HEK293 (cell line): ENCODE results near the gene B4GALT5.
A peak's percentile ranks its signal among the peaks of the same experiment; 100 is the strongest.

Experiments used
- ATF2 ChIP-seq: fragments of 450-650 bp; formaldehyde crosslinking; IDR thresholded peaks from 2 replicates; pipeline ENCODE4 v1.5.1; 2016; ENCODE audit warnings: missing biosample characterization, missing genetic modification characterization, low read depth
- OSR2 ChIP-seq: fragments of 450-650 bp; formaldehyde crosslinking; IDR thresholded peaks from 2 replicates; pipeline ENCODE4 v1.5.1; 2016; ENCODE audit warnings: missing biosample characterization, missing genetic modification characterization
- OVOL3 ChIP-seq: fragments of 450-650 bp; formaldehyde crosslinking; IDR thresholded peaks from 2 replicates; pipeline ENCODE4 v1.5.1; 2016; ENCODE audit warnings: missing biosample characterization, missing genetic modification characterization
- PBX3 ChIP-seq: sonication (generic); formaldehyde crosslinking; IDR thresholded peaks from 2 replicates; pipeline ENCODE4 v1.8.1; 2022; ENCODE audit warnings: mild to moderate bottlenecking, moderate library complexity, missing genetic modification reagents
- PRDM4 ChIP-seq: fragments of 450-650 bp; formaldehyde crosslinking; IDR thresholded peaks from 2 replicates; pipeline ENCODE4 v1.5.1; 2017; ENCODE audit warnings: missing biosample characterization, missing genetic modification characterization
- REPIN1 ChIP-seq: fragments of 450-650 bp; formaldehyde crosslinking; IDR thresholded peaks from 2 replicates; pipeline ENCODE4 v1.5.1; 2017; ENCODE audit warnings: missing biosample characterization, missing genetic modification characterization, low read depth
- REST ChIP-seq: fragments of 450-650 bp; formaldehyde crosslinking; IDR thresholded peaks from 2 replicates; pipeline ENCODE4 v1.5.1; 2016; ENCODE audit warnings: missing biosample characterization, missing genetic modification characterization
- SCRT1 ChIP-seq: fragments of 450-650 bp; formaldehyde crosslinking; IDR thresholded peaks from 2 replicates; pipeline ENCODE4 v1.5.1; 2016; ENCODE audit warnings: missing biosample characterization, missing genetic modification characterization, borderline replicate concordance
- SP7 ChIP-seq: fragments of 450-650 bp; formaldehyde crosslinking; IDR thresholded peaks from 2 replicates; pipeline ENCODE4 v1.5.1; 2016; ENCODE audit warnings: missing biosample characterization, missing genetic modification characterization
- ZBTB17 ChIP-seq: fragments of 450-650 bp; formaldehyde crosslinking; IDR thresholded peaks from 2 replicates; pipeline ENCODE4 v1.5.1; 2016; ENCODE audit warnings: missing biosample characterization, missing genetic modification characterization
- ZBTB8A ChIP-seq: fragments of 450-650 bp; formaldehyde crosslinking; IDR thresholded peaks from 2 replicates; pipeline ENCODE4 v1.5.1; 2016; ENCODE audit warnings: missing biosample characterization, missing genetic modification characterization
- ZNF148 ChIP-seq: fragments of 450-650 bp; formaldehyde crosslinking; IDR thresholded peaks from 2 replicates; pipeline ENCODE4 v1.5.0; 2017; ENCODE audit warnings: missing biosample characterization, missing genetic modification characterization, borderline replicate concordance
- ZNF157 ChIP-seq: fragments of 450-650 bp; formaldehyde crosslinking; IDR thresholded peaks from 2 replicates; pipeline ENCODE4 v1.5.1; 2016; ENCODE audit warnings: missing biosample characterization, missing genetic modification characterization
- ZNF169 ChIP-seq: fragments of 450-650 bp; formaldehyde crosslinking; IDR thresholded peaks from 2 replicates; pipeline ENCODE4 v1.5.1; 2016; ENCODE audit warnings: missing biosample characterization, missing genetic modification characterization
- ZNF18 ChIP-seq: fragments of 450-650 bp; formaldehyde crosslinking; IDR thresholded peaks from 2 replicates; pipeline ENCODE4 v1.5.1; 2016; ENCODE audit warnings: missing biosample characterization, missing genetic modification characterization
- ZNF19 ChIP-seq: fragments of 450-650 bp; formaldehyde crosslinking; IDR thresholded peaks from 2 replicates; pipeline ENCODE4; 2016; ENCODE audit warnings: missing biosample characterization, missing genetic modification characterization, low read depth
- ZNF292 ChIP-seq: fragments of 450-650 bp; formaldehyde crosslinking; IDR thresholded peaks from 2 replicates; pipeline ENCODE4 v1.5.1; 2016; ENCODE audit warnings: low read depth, missing biosample characterization, missing genetic modification characterization, borderline replicate concordance
- ZNF335 ChIP-seq: fragments of 450-650 bp; formaldehyde crosslinking; conservative IDR thresholded peaks from 2 replicates; pipeline ENCODE4 v1.5.1; 2016; ENCODE audit warnings: missing biosample characterization, missing genetic modification characterization
- ZNF433 ChIP-seq: fragments of 450-650 bp; formaldehyde crosslinking; IDR thresholded peaks from 2 replicates; pipeline ENCODE4 v1.5.1; 2016; ENCODE audit warnings: missing biosample characterization, missing genetic modification characterization, low read depth
- ZNF473 ChIP-seq: fragments of 450-650 bp; formaldehyde crosslinking; IDR thresholded peaks from 2 replicates; pipeline ENCODE4 v1.5.1; 2017; ENCODE audit warnings: missing biosample characterization, missing genetic modification characterization
- ZNF514 ChIP-seq: fragments of 450-650 bp; formaldehyde crosslinking; IDR thresholded peaks from 2 replicates; pipeline ENCODE4 v1.5.1; 2016; ENCODE audit warnings: missing biosample characterization, missing genetic modification characterization
- ZNF549 ChIP-seq: fragments of 450-650 bp; IDR thresholded peaks from 2 replicates; pipeline ENCODE4 v1.5.1; 2018; ENCODE audit warnings: missing biosample characterization, missing genetic modification characterization, mild to moderate bottlenecking, inconsistent platforms, moderate library complexity
- ZNF560 ChIP-seq: fragments of 450-650 bp; formaldehyde crosslinking; IDR thresholded peaks from 2 replicates; pipeline ENCODE4 v1.5.1; 2017; ENCODE audit warnings: missing biosample characterization, missing genetic modification characterization, borderline replicate concordance
- ZNF561 ChIP-seq: fragments of 450-650 bp; IDR thresholded peaks from 2 replicates; pipeline ENCODE4 v1.5.1; 2018; ENCODE audit warnings: missing biosample characterization, missing genetic modification characterization, borderline replicate concordance
- ZNF626 ChIP-seq: fragments of 450-650 bp; sonication (Bioruptor Pico); formaldehyde crosslinking; IDR thresholded peaks from 2 replicates; pipeline ENCODE4 v1.5.1; 2018; ENCODE audit warnings: missing biosample characterization, missing genetic modification characterization, inconsistent platforms
- ZNF768 ChIP-seq: fragments of 450-650 bp; formaldehyde crosslinking; IDR thresholded peaks from 2 replicates; pipeline ENCODE4 v1.5.1; 2018; ENCODE audit warnings: missing biosample characterization, mild to moderate bottlenecking, missing genetic modification characterization

The B4GALT5 gene

GRCh38 chr20:49713753-49714712 lies at the start of gene B4GALT5 (continued):
- TF ChIP-seq REST (no peak), OSR2 (no peak), ZNF169 (tag by site-specific recombination) (no peak), OVOL3 (no peak), ZNF157 (tag by site-specific recombination) (no peak), PRDM4 (tag by site-specific recombination) (0 out of 2 replicates have a peak, but pooled peaks have one; percentile 19), ZNF549 (no peak), ZNF560 (tag by site-specific recombination) (no peak), ZNF514 (tag by site-specific recombination) (no peak), REPIN1 (tag by site-specific recombination) (no peak), ZNF335 (tag by site-specific recombination) (peak; percentile 41), ZNF148 (tag by site-specific recombination) (no peak), ZNF18 (tag by site-specific recombination) (no peak), ZBTB17 (tag by site-specific recombination) (peak; percentile 36; the same call in 1 of the 2 replicates), ZNF473 (tag by site-specific recombination) (no peak), SP7 (tag by site-specific recombination) (peak; percentile 41; the same call in 1 of the 2 replicates), ZBTB8A (tag by site-specific recombination) (peak; percentile 47; the same call in 1 of the 2 replicates), ZNF768 (tag by site-specific recombination) (no peak), PBX3 (CRISPR knock-in tag) (0 out of 2 replicates have a peak, but pooled peaks have one; percentile 36), ZNF19 (tag by site-specific recombination) (no peak), ZNF626 (tag by site-specific recombination) (no peak), ZNF561 (tag by site-specific recombination) (0 out of 2 replicates have a peak, but pooled peaks have one; percentile 62), ZNF433 (no peak), ZNF292 (tag by site-specific recombination) (no peak), SCRT1 (tag by site-specific recombination) (no peak), ATF2 (no peak)
